WTC11 (cell line): ENCODE measurements around the gene KLHL8.

Experiments
- TCF7 ChIP-seq: sonication (generic); formaldehyde crosslinking; IDR thresholded peaks from 2 replicates; pipeline ENCODE4 v1.8.0; 2022; ENCODE audit warnings: mild to moderate bottlenecking, low read depth, missing genetic modification reagents, moderate library complexity
- TP53 ChIP-seq: sonication (generic); formaldehyde crosslinking; IDR thresholded peaks from 2 replicates; pipeline ENCODE4 v1.8.1; 2023; ENCODE audit warnings: mild to moderate bottlenecking, missing genetic modification reagents
- TF ChIP-seq, protein P1 (sequence below): fragments of 200-600 bp; IDR thresholded peaks from 2 replicates; pipeline ENCODE4 v1.8.0; 2022; ENCODE audit warnings: antibody characterized with exemption

DNA sequence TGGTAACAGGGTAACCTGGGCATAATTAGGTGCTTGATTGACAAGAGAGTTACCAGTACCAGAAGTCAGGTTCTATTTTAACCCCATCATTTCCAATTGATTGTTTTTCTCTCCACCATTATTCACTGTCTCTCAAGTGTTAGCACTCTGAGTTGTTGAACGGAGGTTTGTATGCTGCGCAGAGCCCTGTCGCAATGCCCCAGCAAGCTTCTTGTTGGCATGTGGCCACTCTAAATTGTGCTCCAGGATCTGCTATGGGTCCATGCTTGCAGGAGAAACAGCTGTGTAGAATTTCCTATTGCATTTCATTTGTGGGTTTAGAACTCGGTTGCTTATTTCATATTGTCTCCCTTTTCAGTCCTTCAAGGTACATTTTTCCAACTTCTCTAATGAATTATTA lies 98.2 kb downstream of the KLHL8 start:
- no peak for TF ChIP-seq TP53
- TF ChIP-seq, protein P1, sequence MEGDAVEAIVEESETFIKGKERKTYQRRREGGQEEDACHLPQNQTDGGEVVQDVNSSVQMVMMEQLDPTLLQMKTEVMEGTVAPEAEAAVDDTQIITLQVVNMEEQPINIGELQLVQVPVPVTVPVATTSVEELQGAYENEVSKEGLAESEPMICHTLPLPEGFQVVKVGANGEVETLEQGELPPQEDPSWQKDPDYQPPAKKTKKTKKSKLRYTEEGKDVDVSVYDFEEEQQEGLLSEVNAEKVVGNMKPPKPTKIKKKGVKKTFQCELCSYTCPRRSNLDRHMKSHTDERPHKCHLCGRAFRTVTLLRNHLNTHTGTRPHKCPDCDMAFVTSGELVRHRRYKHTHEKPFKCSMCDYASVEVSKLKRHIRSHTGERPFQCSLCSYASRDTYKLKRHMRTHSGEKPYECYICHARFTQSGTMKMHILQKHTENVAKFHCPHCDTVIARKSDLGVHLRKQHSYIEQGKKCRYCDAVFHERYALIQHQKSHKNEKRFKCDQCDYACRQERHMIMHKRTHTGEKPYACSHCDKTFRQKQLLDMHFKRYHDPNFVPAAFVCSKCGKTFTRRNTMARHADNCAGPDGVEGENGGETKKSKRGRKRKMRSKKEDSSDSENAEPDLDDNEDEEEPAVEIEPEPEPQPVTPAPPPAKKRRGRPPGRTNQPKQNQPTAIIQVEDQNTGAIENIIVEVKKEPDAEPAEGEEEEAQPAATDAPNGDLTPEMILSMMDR: no peak
- no peak for TF ChIP-seq TCF7 (CRISPR knock-in tag)
